ENCODE data around the gene NAT16.

NAT16 gene

GRCh38 chr7:101177644-101178043 lies 2.4 kb downstream of the NAT16 start:
- Histone ChIP-seq H3K36me3 (ENCODE audit: control insufficient read depth, low read depth, low read length) (no peaks in the 10 kb centered on the region), H3K27ac (ENCODE audit: low read length) (no peak overlapping the region), H3K27me3 (ENCODE audit: control insufficient read depth, insufficient read depth, low read length) (peaks cover 85% of the 10 kb centered on the region), H3K4me3 (ENCODE audit: low read length) (no peak overlapping the region), H3K9me3 (ENCODE audit: control insufficient read depth, low read depth, low read length) (no peaks in the 10 kb centered on the region), H3K9ac (ENCODE audit: low read length) (no peak overlapping the region), H3K4me1 (ENCODE audit: control insufficient read depth, low read depth, low read length) (peaks cover 9% of the 10 kb centered on the region)

- no peak overlapping the region for H3K27ac ChIP-seq (ENCODE audit: low read length)
- H3K9ac ChIP-seq (ENCODE audit: low read length) = no peak overlapping the region
- peaks cover 15% of the 10 kb centered on the region for H3K4me1 ChIP-seq (ENCODE audit: control insufficient read depth, low read depth, low read length)
- no peaks in the 10 kb centered on the region for H3K9me3 ChIP-seq (ENCODE audit: control insufficient read depth, low read depth, low read length)
- H3K4me3 ChIP-seq (ENCODE audit: low read length) = no peak overlapping the region
- peaks cover 99% of the 10 kb centered on the region for H3K27me3 ChIP-seq (ENCODE audit: control insufficient read depth, insufficient read depth, low read length)
- H3K36me3 ChIP-seq (ENCODE audit: control insufficient read depth, low read depth, low read length) = no peaks in the 10 kb centered on the region
Measured at GRCh38 chr7:101175664-101176063, 4.4 kb downstream of the NAT16 start.

- H3K27me3 ChIP-seq (ENCODE audit: control insufficient read depth, insufficient read depth, low read length) = peaks cover 99% of the 10 kb centered on the region
- H3K9ac ChIP-seq (ENCODE audit: low read length) = no peak overlapping the region
Measured at GRCh38 chr7:101174322-101174854, 5.7 kb downstream of the NAT16 start.

GRCh38 chr7:101173752-101174244 lies 6.3 kb downstream of the NAT16 start:
- Histone ChIP-seq H3K9me3 (ENCODE audit: control insufficient read depth, low read depth, low read length) (no peaks in the 10 kb centered on the region), H3K9ac (ENCODE audit: low read length) (no peak overlapping the region), H3K36me3 (ENCODE audit: control insufficient read depth, low read depth, low read length) (no peaks in the 10 kb centered on the region), H3K27me3 (ENCODE audit: control insufficient read depth, insufficient read depth, low read length) (peaks cover 100% of the 10 kb centered on the region), H3K4me3 (ENCODE audit: low read length) (peak overlapping the region; percentile 59), H3K27ac (ENCODE audit: low read length) (no peak overlapping the region), H3K4me1 (ENCODE audit: control insufficient read depth, low read depth, low read length) (peaks cover 25% of the 10 kb centered on the region)

More at GRCh38 chr7:101174322-101174854, 5.7 kb downstream of the NAT16 start:
- no peaks in the 10 kb centered on the region for H3K36me3 ChIP-seq (ENCODE audit: control insufficient read depth, low read depth, low read length)
- peaks cover 21% of the 10 kb centered on the region for H3K4me1 ChIP-seq (ENCODE audit: control insufficient read depth, low read depth, low read length)
- peak overlapping the region; percentile 59 for H3K4me3 ChIP-seq (ENCODE audit: low read length)
- H3K27ac ChIP-seq (ENCODE audit: low read length) = no peak overlapping the region
- H3K9me3 ChIP-seq (ENCODE audit: control insufficient read depth, low read depth, low read length) = no peaks in the 10 kb centered on the region

- Histone ChIP-seq H3K4me1 (ENCODE audit: control insufficient read depth, low read depth, low read length) (peaks cover 31% of the 10 kb centered on the region), H3K9me3 (ENCODE audit: control insufficient read depth, low read depth, low read length) (no peaks in the 10 kb centered on the region), H3K4me3 (ENCODE audit: low read length) (peak overlapping the region; percentile 46), H3K36me3 (ENCODE audit: control insufficient read depth, low read depth, low read length) (no peaks in the 10 kb centered on the region), H3K27me3 (ENCODE audit: control insufficient read depth, insufficient read depth, low read length) (peaks cover 100% of the 10 kb centered on the region), H3K9ac (ENCODE audit: low read length) (no peak overlapping the region), H3K27ac (ENCODE audit: low read length) (no peak overlapping the region)
Measured at GRCh38 chr7:101172854-101173751, 7.0 kb downstream of the NAT16 start.

DNA sequence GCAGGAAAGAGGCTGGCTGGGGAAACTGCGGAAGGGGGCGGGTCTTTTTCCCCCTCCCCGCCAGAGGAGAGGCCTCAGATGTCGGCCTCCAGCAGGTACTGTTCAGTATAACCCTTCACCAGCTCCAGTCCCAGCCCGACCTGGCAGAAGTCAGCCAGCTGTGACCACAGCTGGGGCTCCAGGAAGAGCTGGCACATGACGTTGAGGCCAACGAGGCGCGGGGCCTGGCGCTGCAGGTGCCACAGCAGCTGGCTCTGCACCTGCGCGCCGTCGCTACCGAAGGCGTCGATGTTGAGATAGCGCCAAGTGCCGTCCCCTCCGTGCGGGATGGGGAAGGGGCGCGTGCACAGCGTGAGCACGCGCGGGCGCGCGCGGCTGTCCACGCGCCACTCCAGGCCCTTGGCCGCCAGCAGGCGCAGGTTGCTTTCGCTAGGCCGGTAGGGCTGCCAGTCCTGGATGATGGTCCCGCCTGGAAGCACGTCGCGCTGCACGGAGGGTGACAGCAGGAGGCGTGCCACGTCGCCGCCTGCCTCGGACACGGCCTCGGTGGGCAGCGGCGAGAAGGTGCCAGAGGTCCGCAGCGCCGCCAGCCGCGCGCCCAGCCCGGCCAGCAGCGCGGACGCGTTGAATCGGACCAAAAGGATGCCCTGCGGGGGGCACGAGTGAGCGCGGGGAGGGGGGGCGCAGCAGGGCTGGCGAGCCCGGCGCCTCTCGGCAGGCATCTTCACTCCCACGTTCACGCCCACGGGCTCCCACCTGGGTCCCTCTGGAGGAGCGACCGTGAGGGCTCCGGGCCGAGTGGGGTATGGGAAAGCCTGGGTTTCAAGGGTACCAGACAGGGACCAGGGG lies 7.9 kb downstream of the NAT16 start:
- H3K9ac ChIP-seq (ENCODE audit: low read length) = no peak overlapping the region
- no peaks in the 10 kb centered on the region for H3K9me3 ChIP-seq (ENCODE audit: control insufficient read depth, low read depth, low read length)
- H3K36me3 ChIP-seq (ENCODE audit: control insufficient read depth, low read depth, low read length) = no peaks in the 10 kb centered on the region
- no peak overlapping the region for H3K27ac ChIP-seq (ENCODE audit: low read length)
- H3K4me1 ChIP-seq (ENCODE audit: control insufficient read depth, low read depth, low read length) = peaks cover 37% of the 10 kb centered on the region
- H3K27me3 ChIP-seq (ENCODE audit: control insufficient read depth, insufficient read depth, low read length) = peaks cover 100% of the 10 kb centered on the region
- H3K4me3 ChIP-seq (ENCODE audit: low read length) = peak overlapping the region; percentile 46

DNA sequence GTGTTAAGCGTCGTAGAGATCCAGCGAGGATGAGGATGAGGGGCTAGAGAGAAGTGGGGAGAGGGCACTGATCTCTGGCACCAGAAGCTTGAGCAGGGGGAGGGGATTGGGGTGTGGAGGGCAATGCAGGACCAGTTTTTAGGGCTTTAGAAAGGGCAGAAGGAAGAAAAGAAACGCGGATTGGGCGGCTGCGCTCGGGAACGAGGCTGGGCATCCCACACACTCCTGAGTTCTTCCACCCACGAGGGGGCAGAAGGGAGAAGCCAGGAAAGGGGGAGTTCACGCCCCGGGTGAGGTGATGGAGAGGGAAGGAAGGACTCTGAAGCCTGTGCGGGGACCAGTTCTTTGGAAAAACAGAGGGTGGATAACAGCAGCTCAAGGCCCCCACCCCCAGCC lies 8.7 kb downstream of the NAT16 start:
- Histone ChIP-seq H3K9me3 (ENCODE audit: control insufficient read depth, low read depth, low read length) (no peaks in the 10 kb centered on the region), H3K27me3 (ENCODE audit: control insufficient read depth, insufficient read depth, low read length) (peaks cover 98% of the 10 kb centered on the region), H3K4me1 (ENCODE audit: control insufficient read depth, low read depth, low read length) (peaks cover 41% of the 10 kb centered on the region), H3K9ac (ENCODE audit: low read length) (no peak overlapping the region), H3K4me3 (ENCODE audit: low read length) (peak overlapping the region; percentile 46), H3K36me3 (ENCODE audit: control insufficient read depth, low read depth, low read length) (no peaks in the 10 kb centered on the region), H3K27ac (ENCODE audit: low read length) (no peak overlapping the region)

- Histone ChIP-seq H3K27me3 (ENCODE audit: control insufficient read depth, insufficient read depth, low read length) (peaks cover 97% of the 10 kb centered on the region), H3K9ac (ENCODE audit: low read length) (no peak overlapping the region), H3K4me3 (ENCODE audit: low read length) (no peak overlapping the region)
Measured at GRCh38 chr7:101170617-101171441, 9.3 kb downstream of the NAT16 start.

GRCh38 chr7:101169838-101170551 lies 10.1 kb downstream of the NAT16 start:
- Histone ChIP-seq H3K36me3 (ENCODE audit: control insufficient read depth, low read depth, low read length) (no peaks in the 10 kb centered on the region), H3K27ac (ENCODE audit: low read length) (no peak overlapping the region), H3K4me3 (ENCODE audit: low read length) (peak overlapping the region; percentile 42), H3K9ac (ENCODE audit: low read length) (no peak overlapping the region), H3K4me1 (ENCODE audit: control insufficient read depth, low read depth, low read length) (peaks cover 48% of the 10 kb centered on the region), H3K9me3 (ENCODE audit: control insufficient read depth, low read depth, low read length) (no peaks in the 10 kb centered on the region), H3K27me3 (ENCODE audit: control insufficient read depth, insufficient read depth, low read length) (peaks cover 96% of the 10 kb centered on the region)

More at GRCh38 chr7:101170617-101171441, 9.3 kb downstream of the NAT16 start:
- Histone ChIP-seq H3K27ac (ENCODE audit: low read length) (no peak overlapping the region), H3K36me3 (ENCODE audit: control insufficient read depth, low read depth, low read length) (no peaks in the 10 kb centered on the region), H3K9me3 (ENCODE audit: control insufficient read depth, low read depth, low read length) (no peaks in the 10 kb centered on the region), H3K4me1 (ENCODE audit: control insufficient read depth, low read depth, low read length) (peaks cover 44% of the 10 kb centered on the region)

- no peaks in the 10 kb centered on the region for H3K9me3 ChIP-seq (ENCODE audit: control insufficient read depth, low read depth, low read length)
- H3K27ac ChIP-seq (ENCODE audit: low read length) = no peak overlapping the region
- H3K4me3 ChIP-seq (ENCODE audit: low read length) = peak overlapping the region; percentile 49
- H3K36me3 ChIP-seq (ENCODE audit: control insufficient read depth, low read depth, low read length) = no peaks in the 10 kb centered on the region
- peaks cover 96% of the 10 kb centered on the region for H3K27me3 ChIP-seq (ENCODE audit: control insufficient read depth, insufficient read depth, low read length)
- H3K4me1 ChIP-seq (ENCODE audit: control insufficient read depth, low read depth, low read length) = peaks cover 53% of the 10 kb centered on the region
- no peak overlapping the region for H3K9ac ChIP-seq (ENCODE audit: low read length)
Measured at GRCh38 chr7:101169110-101169837, 10.8 kb downstream of the NAT16 start.
